ENCODE measurements around the gene TESPA1.
"Not testable (repeated sequence)": the region's sequence is repeated elsewhere in the genome, so short reads cannot be mapped to it uniquely, and the experiment has no call there.

Gene TESPA1, protein sequence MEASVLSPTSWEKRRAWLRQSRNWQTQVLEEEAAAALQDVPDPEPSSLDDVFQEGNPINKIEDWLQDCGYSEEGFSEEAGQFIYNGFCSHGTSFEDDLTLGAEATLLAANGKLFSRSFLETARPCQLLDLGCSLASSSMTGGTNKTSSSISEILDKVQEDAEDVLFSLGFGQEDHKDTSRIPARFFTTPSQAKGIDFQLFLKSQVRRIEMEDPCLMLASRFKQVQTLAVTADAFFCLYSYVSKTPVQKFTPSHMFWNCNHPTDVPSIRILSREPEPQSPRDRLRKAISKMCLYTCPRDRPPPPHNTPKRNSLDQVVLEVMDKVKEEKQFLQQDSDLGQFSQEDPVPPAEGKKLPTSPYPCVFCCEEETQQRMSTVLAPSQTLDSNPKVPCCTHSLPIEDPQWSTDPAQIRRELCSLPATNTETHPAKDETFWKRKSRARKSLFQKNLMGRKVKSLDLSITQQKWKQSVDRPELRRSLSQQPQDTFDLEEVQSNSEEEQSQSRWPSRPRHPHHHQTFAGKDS

DNA sequence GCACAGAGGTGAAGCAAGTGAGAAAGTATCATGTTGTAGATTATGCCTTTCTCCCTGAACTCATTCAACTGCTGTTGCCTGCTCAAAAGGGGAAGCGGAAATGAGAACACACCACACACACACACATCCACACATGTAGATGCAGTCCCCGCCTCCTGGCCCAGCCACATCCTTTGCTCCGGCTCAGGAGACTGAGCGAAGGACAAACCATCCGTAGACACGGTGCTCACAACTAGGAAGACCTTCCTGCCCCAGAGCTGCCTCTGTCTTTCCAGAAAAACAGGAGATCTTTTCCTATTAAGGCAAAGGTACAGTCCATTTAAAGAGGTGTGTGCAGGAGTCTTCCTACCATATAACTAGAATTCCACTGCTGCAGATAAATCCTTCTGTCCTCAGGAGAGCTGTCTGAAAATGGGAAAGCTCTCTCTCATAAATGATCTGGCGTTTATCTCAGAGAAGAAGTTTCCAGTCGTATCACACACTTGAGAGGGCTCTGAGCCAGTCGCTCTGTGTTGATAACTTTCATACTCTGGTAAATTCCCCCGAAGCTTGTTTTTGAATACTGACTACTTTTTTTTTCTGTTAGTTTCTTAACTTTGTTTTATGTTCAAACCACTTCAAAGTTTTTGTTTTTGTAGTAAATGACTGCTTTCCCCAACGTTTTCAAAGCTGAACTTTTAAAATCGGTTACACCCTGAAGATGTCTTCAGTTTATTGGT, at the start of gene TESPA1:
Gene TESPA1, minus strand, starts transcription at position 105 of the 719 bp plus-strand sequence. CDS start 10,200 bp downstream, outside the sequence.
- no peak for DNase-seq (ENCODE audit: low spot score)

DNA sequence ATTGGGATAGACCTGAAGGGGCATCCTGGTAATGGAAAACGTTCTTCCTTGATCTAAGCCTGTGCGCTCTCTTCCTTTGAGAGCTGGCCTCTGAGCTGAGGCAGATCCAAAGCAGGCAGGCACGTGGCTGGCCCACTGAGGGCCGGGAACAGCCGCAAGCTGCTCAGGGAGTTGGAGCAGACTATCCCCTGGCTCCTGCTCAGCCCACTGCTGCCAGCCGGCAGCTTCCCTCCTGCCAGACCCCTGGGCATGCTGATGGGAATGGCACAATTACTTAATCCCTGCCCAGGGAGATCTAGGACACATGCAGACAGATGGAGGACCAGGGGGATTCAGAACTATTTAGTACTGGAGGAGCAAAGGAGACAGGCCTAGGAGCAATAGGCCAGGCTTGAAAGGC, 49.7 kb upstream of the TESPA1 start:
- no peak for DNase-seq (ENCODE audit: low spot score)

DNA sequence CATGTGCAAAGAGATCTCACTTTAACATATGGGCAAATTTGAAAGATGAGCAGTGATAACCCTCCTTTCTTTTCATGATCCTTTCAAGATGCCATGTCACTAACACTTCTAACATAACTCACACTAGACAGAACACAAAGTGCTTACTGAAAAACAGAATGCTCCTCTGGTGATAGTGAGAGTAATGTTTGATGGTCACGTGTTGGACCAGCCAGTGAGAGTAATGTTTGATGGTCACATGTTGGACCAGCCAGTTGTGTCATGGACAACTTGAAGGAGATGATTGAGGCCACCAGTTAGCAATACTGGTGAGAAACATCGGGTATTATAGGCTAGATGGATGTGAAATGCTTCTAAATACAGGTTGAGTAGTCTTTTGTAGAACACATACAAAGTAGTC, 40.9 kb upstream of the TESPA1 start:
- DNase-seq (ENCODE audit: low spot score): no peak

DNA sequence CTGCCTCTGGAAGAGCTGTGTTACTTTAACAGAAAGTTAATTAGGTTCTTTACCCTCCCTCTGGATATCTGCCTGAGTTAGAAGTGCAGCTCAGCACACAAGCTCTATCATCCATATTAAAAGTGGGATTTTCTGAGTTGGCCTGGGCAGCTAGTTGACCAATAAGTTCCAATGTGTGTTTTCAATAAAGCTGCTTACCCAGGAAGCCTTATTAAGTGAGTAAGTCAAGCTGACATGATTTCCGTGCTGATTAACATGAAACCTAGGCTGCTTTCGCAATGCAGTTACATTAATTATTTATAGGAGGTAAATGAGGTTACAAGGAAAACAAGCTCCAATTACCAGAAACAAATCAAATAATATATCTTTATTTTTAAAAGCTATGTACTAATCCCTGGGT, 40.0 kb upstream of the TESPA1 start:
- no peak for DNase-seq (ENCODE audit: low spot score)

DNA sequence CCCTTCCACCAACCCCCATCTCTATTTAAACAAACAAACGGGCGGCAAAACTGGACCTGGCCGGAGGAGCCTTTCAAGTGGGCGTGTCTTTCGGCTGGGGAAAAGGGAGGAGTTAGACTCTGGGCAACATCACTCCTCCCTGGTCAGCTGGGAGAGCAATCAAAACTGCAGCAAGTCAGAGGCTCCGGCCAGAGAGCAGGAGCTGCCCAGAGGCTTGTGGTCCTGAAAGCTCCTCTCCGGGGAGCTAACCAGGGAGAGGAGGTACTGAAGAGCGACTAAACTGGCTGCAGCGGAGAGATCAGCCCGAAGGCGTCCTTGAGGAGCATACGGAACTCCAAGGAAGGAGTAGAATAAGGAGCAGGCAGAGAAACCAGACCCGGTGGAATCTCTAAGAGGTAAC, 35.2 kb upstream of the TESPA1 start, which contains the start of gene NEUROD4:
Gene NEUROD4, plus strand, starts transcription at position 191 of the 400 bp plus-strand sequence. CDS start 6,466 bp downstream, outside the sequence.
- DNase-seq (ENCODE audit: low spot score): peak; percentile 67

DNA sequence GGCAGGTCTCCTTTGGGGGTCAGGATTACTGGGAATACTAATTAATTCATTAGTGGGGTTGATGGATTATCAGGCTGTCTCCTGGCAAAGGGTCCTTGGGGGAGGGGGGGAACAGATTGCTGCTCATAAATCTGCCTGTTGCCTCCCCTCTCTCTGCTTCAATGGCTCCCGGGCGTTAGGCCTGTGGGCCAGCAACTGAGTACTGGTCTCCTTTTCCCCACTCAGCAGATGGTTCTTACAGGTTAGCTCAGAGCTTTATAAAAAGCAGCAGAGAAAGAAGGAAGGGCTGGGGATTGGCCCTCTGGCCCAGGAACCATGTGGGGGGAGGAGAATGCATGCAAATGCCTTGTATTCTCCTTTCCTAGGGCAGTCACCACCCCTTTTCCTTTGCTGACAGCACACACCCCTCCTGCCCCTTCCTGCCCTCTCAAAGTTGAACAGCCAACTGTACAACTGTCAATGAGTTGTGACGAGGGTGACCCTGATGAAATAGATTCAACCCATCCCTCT, 32.9 kb upstream of the TESPA1 start:
- DNase-seq (ENCODE audit: low spot score): no peak

DNA sequence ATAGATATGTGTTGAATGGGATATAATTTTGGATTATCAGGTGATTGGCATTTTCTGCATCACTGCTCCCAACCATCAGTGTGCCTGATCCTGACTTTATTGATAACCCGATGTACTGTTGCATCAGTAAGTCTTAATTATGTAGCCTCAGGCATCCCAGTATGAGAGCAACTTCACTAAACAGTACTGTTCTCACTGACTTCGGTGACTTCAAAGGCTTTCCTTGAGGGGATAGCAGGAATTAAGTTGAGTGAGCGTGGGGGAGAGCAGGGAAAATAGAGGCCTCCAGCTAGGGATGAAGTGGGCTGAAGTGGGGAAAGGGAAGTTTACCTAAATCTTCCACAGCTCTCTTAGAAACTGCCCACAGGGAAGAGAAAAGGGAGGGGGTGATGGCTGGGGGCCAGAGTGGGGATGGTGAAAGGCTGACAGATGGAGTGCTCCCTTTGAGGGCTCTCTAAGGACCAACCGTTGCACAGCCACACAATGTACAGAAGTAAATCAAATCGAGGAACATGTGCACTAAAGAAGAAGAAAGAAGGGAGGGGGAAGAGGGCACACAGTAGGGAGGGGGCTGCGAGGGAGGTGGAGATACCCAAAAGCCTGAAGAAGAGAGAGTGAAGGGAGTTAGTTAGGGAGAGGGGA, 24.5 kb upstream of the TESPA1 start:
- DNase-seq (ENCODE audit: low spot score): no peak

DNA sequence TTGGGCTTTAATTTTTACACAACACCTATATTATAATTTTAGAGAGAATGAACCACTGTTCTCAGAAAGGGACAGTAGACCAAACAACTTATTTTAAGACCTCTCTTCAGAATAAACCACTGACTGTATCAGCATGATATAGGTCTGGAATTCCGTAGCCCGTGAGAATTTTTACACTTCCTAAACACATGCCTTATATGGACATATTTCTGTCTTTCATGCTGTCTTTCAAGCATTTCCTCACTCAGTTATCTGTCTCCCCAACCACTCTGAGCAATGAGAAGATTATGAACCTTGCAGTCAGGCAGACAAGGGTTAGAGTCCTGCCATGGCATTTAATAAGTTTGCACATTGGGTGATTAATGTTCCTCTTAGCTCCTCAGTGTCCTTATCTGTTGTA, 17.8 kb upstream of the TESPA1 start:
- no peak for DNase-seq (ENCODE audit: low spot score)

DNA sequence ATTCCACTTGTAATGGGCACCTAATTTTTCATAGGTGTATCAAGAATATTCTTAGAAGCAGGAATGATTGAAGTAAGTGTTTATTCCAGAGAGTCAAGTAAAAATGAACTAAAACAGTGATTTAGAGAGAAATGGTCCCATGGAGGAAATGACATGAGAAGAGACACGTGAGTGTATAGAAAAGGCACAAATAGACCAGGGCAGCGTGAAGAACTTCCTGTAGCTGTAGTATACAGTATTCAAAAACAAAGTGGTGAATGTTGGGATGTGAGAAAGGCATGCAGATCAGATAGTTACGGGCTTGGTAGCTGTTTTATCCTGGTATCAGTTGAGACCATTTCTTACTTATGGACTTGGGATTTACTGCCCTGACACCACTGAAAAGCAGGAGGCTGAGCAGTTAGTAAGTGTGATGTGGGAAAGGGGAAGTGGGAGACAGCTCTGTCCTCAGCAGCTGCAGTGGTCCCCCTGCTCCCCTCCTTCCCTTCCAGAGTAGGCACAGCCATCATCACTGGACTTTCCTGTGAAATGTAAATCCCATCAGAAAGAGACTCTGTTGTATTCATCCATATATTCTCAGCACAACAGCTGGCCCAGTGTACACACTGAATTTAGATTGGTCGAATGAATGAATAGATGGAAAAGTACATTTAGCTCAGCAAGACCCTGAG, 16.8 kb upstream of the TESPA1 start:
- no peak for DNase-seq (ENCODE audit: low spot score)

DNA sequence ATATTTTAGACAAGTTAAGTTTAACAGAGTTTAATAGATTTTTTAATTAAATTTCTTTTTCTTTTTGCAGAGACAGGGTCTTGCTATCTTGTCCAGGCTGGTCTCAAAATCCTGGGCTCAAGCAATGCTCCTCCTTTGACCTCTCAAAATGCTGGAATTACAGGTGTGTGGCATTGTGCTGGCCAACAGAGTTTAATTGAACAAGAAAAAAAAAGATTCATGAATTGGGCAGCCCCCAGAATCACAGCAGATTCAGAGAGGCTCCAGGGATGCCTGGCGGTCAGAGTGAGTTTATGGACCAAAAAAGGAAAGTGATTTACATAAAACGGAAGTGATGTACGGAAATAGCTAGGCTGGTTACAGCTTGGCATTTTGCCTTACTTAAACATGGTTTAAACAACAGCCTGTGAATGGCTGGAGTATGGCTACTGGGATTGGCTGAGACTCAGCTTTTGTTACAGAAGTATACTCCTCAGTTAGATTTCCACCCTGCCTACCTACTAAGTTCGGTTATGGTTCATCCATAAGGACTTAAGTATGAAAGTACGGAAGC, 14.5 kb upstream of the TESPA1 start:
- no peak for DNase-seq (ENCODE audit: low spot score)

DNA sequence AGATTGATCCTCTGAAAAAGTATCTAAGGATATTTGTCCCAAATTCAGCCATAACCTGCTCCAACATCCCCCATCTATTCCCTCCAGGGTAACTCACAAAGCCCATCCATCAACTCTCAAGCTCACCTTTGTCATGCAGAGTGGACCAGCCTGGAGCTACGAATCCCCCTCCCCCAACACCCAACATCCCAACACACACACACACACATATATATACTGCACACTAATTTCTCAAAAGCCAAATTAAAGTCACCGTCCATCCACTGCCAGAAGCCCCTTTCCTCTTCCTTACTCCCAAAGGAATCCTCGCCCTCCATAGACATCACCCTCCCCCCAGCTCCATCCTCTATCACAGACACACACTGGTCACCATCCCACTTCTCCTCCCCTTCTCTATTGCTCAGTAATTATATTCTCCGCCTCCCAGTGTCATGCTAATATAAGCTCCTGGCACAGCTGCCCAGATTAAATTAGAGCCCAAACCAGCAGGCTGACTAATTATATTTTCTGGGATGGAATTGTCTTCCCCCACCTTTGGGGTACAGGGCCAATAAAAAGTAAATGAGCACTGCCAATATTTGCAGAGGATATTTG, 13.5 kb upstream of the TESPA1 start:
- DNase-seq (ENCODE audit: low spot score): no peak

DNA sequence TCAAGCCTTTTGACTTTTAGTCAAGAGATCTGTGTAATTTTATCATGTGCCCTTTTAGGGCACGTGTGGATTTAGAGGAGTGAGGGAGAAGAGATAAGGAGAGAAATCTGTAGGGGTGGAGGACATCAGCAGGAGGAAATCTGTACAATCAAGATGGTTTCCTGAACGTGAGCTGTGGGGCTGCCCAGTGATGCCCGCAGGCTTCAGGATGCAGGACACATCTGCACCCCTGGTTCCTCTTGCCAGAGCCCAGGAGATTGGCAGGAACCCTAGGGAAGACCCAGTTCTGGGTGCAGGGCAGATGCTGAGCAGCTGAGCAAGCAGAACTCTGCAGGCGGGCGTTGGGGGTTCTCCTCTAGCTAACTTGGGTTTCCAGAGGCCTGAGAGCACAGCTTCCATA, 11.6 kb upstream of the TESPA1 start:
- no peak for DNase-seq (ENCODE audit: low spot score)

DNA sequence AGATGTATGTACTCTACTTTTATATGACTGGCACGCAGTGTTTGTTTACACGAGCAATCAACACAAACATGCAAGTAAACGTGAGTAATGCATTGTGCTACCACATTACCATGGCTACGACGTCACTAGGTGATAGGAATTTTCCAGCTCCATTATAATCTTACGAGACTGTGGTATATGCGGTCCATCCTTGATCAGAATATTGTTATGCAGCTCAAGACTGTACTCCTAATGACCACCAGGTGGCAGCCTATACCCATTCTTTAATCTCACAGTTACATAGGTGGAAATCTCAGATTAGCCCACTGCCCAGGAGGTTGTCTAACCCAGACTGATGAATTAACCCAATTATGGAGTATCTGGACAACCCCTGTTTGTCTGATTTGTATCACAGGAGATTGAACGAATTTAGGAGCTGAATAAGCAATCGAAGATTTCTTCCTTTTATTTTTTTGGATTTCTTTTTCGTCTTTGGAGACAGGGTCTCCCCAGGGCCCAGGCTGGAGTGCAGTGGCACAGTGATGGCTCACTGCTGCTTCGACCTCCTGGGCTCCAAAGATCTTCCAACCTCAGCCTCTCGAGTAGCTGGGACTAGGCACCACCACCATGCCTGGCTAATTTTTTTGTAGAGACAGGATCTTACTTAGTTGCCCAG, 8.7 kb upstream of the TESPA1 start:
- peak; percentile 89 for DNase-seq (ENCODE audit: low spot score)

DNA sequence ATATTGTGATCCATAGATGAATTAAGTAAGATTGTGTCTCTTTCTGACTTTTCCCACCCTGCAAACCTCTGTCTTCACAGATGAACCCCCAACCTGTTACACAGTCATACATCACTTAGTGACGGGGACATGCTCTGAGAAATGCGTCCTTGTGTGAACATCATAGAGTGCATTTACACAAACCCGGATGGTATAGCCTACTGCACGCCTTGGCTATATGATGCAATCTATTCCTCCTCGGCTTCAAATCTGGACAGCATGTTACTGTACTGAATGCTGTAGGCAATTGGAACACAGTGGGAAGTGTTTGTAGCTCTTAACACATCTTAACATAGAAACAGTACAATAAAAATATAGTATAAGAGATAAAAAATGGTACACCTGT, 7.4 kb upstream of the TESPA1 start:
- no peak for DNase-seq (ENCODE audit: low spot score)

DNA sequence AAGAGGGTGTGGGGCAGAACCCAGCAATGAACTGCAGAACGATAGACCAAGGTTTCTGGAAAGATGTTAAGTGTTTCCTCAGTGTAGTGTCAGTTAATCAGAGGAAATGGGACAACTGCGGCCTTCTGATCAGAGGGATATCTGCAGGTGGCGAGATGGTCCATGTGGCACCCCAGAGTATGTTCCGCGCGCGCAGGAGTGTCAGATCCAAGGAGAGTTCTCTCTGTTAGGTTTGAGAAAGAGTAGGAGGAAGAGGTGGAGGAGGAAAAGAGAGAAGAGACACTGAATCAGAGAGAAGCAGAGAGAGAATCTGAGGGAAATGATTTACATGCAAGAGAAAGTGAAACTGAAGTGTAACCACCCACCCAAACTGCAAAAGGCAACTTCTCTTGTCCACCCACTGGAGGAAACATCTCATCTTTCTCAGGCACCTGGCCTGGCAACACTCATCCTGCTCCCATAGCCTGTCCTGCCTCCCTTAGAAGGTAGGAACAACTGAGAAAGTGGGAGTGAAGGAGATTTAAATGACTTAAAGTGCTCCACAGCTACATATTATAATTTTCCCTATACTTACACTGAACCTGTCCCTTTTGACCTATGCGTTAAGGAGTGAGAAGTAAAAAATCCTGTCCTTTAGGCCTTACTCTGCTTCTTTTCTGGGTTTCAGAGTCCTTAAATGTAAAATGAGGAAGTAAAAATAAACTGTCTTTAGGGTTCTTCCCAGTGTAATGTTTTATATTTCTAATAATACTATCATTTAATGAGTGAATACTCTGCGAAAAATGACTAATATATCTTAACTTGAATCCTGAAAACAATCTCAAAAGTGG, 6.8 kb upstream of the TESPA1 start:
- peak; percentile 9 for DNase-seq (ENCODE audit: low spot score)

DNA sequence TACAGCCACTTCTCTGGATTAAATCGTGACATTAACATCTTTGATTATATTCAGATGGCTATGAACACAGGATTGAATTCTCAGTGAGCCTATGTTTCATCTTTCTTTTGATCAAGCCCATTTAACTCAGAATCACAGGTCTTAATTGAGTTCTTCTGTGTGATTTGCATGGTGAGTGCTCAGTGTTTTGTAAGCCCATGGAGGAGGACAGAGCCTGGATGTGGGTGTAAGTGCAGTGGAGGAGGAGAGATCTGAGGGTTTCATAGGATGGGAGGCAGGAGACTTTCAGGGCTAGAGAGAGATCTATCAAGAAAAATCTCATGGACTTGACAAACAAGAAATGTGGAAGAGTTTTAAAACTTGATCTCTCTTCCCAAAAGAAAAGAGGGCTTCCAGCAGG, 5.3 kb upstream of the TESPA1 start:
- no peak for DNase-seq (ENCODE audit: low spot score)

DNA sequence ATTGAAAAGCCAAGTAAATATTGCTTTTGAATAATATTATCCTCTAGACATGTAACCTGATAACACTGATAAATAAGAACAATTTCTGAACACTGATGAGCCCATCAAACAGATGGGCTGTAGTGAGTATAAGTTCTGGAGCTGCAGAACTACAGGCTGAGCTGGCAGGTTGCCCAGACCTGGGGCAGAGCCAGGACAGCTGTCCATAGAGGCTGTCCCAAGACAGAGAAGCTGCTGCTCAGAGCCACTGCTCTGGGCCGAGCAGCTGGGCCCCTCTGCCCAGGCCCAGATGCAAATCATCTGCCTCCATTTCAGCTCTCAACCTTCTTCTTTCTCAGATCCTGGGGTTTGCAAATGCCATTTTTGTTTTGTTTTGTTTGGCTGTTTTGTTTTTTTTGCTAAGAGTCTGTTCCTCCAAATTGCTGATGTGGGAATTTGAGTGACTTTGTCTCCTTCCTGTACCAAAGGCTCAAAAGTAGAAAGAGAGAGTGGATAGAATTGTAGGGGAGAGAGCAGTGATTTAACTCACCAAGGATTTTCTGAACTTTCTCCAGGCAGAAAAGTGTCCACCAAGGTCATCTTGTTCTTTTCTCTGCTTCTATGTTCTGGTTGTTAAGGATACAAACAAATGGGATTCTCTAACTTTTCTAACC, 4.0 kb upstream of the TESPA1 start:
- DNase-seq (ENCODE audit: low spot score): no peak

DNA sequence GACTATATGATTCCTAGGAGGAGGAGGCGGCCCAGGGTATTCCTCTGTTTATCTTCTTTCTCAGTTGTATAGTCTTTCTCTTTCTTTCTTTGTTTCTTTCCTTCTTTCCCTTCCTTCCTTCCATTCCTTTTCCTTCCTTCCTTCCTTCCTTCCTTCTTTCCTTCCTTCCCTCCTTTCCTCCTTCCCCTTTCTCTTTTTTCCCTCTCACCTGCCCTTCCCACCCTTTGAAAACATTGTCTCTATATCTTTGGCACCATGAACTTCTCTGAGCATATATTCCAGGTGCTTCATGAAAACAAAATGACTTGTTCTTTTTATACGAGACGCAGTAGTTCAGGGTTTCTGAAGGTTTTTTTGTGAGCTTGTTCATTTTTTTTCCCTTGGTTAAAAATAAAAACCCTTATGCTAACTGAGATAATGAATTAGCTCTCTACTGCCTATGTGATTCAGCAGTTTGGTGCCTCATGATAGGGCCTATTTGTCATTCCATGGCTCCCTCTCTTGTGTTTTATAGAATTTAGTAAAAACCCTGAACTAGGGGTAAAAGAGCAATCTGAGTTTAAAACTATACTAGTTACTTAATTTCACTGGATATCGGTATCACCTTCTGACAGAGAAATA, 3.2 kb upstream of the TESPA1 start:
- DNase-seq (ENCODE audit: low spot score): no peak

DNA sequence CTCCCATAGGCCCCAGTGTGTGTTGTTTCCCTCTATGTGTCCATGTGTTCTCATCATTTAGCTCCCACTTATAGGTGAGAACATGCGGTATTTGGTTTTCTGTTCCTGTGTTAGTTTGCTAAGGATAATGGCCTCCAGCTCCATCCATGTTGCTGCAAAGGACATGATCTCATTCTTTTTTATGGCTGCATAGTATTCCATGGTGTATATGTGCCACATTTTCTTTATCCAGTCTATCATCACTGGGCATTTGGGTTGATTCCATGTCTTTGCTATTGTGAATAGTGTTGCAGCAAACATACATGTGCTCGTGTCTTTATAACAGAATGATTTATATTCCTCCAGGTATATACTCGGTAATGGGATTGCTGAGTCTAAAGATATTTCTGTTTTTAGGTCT, 2.2 kb upstream of the TESPA1 start:
- not testable (repeated sequence) for DNase-seq (ENCODE audit: low spot score)
